ENCODE results near the gene INPP4A. TPM values are rescaled to one million over a fixed set of nuclear protein-coding genes. Genes with fewer than 3 reads are reported as not detected.

The INPP4A gene
- polyA plus RNA-seq, 1 of the 3 experiments (the other 2 are of a cell fraction) = 15.0 TPM

DNA sequence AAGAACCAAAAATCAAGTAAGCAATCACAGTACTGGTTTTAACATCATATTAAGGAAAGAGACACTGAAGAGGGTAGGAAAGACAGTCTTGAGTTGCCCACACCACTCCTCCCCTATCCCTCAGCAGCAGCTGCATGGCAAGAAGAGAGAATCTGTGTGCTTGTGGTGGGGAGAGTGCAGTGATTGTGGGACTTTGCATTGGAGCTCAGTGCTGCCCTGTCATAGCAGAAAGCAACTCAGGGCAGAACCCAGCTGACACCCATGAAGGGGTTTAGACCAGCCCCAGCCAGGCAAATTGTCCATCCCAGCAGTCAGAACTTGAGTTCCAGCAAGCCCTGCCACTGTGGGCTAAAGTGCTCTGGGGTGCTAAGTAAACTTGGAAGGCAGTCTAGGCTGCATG is 40.8 kb upstream of the INPP4A start:
- Histone ChIP-seq H3K4me2 (no peak overlapping the region), H3K9me2 (no peaks in the 10 kb centered on the region), H3K9ac (no peak overlapping the region), H2AFZ (ENCODE audit: low read depth) (no peak overlapping the region), H3K79me2 (ENCODE audit: insufficient read depth) (no peaks in the 10 kb centered on the region), H3K27me3 (ENCODE audit: insufficient read depth) (no peaks in the 10 kb centered on the region; the same call in 1 of the 2 replicates), H3K4me1 (ENCODE audit: control insufficient read depth in 1 of 2, insufficient read depth in 2 of 2, low read depth in 1 of 2, low read length in 1 of 2) (no peaks in the 10 kb centered on the region), H3F3A (replicated peaks; ENCODE audit: insufficient read depth) (no peaks in the 10 kb centered on the region), H4K20me1 (ENCODE audit: insufficient read depth) (no peaks in the 10 kb centered on the region), H3K36me3 (replicated peaks in 1 of 2; ENCODE audit: control insufficient read depth in 1 of 2, insufficient read depth in 2 of 2, low read length in 1 of 2) (no peaks in the 10 kb centered on the region), H3K9me3 (no peaks in the 10 kb centered on the region), H3K27ac (ENCODE audit: low read depth in 2 of 2, low read length in 1 of 2) (no peak overlapping the region), H3K4me3 (ENCODE audit: low read depth in 2 of 2, low read length in 1 of 2) (no peak overlapping the region)
- ChIA-PET CTCF (interaction anchor here (0.6 to 1.6 kb wide), 5 partner anchors 17 to 663 kb away, joined by 3 to 4 read pairs (median 3); no protein-coding TSS in a partner anchor), POLR2A (no interaction called here)
- TF ChIP-seq EP300 (IDR thresholded peaks at IDR 0.05; ENCODE audit: borderline replicate concordance in 1 of 2, low read depth in 1 of 2, low read length in 1 of 2) (no peak), TCF12 (IDR thresholded peaks at IDR 0.05) (no peak), RFX5 (IDR thresholded peaks at IDR 0.05; ENCODE audit: low read length) (no peak), PBX3 (IDR thresholded peaks at IDR 0.05) (no peak), POLR2AphosphoS5 (IDR thresholded peaks at IDR 0.05; ENCODE audit: low read depth, low read length) (no peak), FOXM1 (IDR thresholded peaks at IDR 0.05; ENCODE audit: low read depth) (no peak), USF2 (IDR thresholded peaks at IDR 0.05; ENCODE audit: borderline replicate concordance, low read depth, low read length) (no peak), NFIC (IDR thresholded peaks at IDR 0.05; ENCODE audit: borderline replicate concordance) (no peak), MEF2A (IDR thresholded peaks at IDR 0.05; ENCODE audit: borderline replicate concordance, low read depth) (no peak)
- TF ChIP-seq, protein P1, sequence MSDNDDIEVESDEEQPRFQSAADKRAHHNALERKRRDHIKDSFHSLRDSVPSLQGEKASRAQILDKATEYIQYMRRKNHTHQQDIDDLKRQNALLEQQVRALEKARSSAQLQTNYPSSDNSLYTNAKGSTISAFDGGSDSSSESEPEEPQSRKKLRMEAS (IDR thresholded peaks at IDR 0.05; ENCODE audit: low read depth) = no peak
- no peak for DNase-seq

DNA sequence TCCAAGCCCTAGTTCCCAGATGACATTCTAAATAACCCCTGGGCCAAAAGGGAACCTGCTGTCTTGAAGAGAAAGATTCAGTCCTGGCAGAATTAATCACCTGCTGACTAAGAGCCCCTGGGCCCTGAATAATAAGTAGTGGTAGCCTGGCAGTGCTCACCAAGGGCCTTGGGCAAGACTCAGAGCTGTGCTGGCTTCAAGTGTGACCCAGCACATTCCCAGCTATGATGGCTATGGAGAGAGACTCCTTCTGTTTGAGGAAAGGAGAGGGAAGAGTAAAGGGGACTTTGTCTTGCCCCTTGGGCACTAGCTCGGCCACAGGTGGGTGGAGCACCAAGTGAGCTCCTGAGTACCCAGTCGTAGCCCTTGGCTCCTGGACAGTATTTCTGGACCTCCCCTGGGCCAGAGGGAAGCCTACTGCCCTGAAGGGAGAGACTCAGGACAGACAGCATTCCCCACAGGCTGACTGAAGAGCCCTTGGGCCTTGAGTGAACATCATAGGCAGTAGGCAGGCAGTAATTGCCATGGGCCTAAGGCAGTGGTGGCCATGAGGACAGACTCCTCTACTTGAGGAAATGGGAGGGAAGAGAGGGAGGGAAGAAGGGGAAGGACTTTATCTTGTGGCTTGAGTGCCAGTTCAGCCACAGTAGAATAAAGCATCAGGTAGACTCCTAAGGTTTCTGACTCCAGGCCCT is 40.0 kb upstream of the INPP4A start:
- Histone ChIP-seq H3K4me3 (ENCODE audit: low read depth in 2 of 2, low read length in 1 of 2) (no peak overlapping the region), H3K4me2 (no peak overlapping the region), H3K9ac (no peak overlapping the region), H3K79me2 (ENCODE audit: insufficient read depth) (no peaks in the 10 kb centered on the region), H3K27me3 (ENCODE audit: insufficient read depth) (no peaks in the 10 kb centered on the region), H4K20me1 (ENCODE audit: insufficient read depth) (no peaks in the 10 kb centered on the region), H3K9me2 (no peaks in the 10 kb centered on the region), H3K9me3 (no peaks in the 10 kb centered on the region), H3K36me3 (replicated peaks in 1 of 2; ENCODE audit: control insufficient read depth in 1 of 2, insufficient read depth in 2 of 2, low read length in 1 of 2) (no peaks in the 10 kb centered on the region), H3F3A (replicated peaks; ENCODE audit: insufficient read depth) (no peaks in the 10 kb centered on the region), H2AFZ (ENCODE audit: low read depth) (no peak overlapping the region), H3K27ac (ENCODE audit: low read depth in 2 of 2, low read length in 1 of 2) (no peak overlapping the region), H3K4me1 (ENCODE audit: control insufficient read depth in 1 of 2, insufficient read depth in 2 of 2, low read depth in 1 of 2, low read length in 1 of 2) (no peaks in the 10 kb centered on the region)
- POLR2A ChIA-PET = no interaction called here
- no peak for TF ChIP-seq RAD21 (IDR thresholded peaks at IDR 0.05; ENCODE audit: low read length)
- no peak for TF ChIP-seq POLR2AphosphoS5 (IDR thresholded peaks at IDR 0.05; ENCODE audit: low read depth, low read length)
- TF ChIP-seq, protein P2, sequence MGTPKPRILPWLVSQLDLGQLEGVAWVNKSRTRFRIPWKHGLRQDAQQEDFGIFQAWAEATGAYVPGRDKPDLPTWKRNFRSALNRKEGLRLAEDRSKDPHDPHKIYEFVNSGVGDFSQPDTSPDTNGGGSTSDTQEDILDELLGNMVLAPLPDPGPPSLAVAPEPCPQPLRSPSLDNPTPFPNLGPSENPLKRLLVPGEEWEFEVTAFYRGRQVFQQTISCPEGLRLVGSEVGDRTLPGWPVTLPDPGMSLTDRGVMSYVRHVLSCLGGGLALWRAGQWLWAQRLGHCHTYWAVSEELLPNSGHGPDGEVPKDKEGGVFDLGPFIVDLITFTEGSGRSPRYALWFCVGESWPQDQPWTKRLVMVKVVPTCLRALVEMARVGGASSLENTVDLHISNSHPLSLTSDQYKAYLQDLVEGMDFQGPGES (IDR thresholded peaks at IDR 0.05; ENCODE audit: low read depth, low read length) = no peak
- TF ChIP-seq FOSL2 (IDR thresholded peaks at IDR 0.05; ENCODE audit: borderline replicate concordance, low read depth) = no peak
- no peak for TF ChIP-seq YY1 (IDR thresholded peaks at IDR 0.05; ENCODE audit: low read depth)
- no peak for TF ChIP-seq FOXJ3 (CRISPR knock-in tag; IDR thresholded peaks at IDR 0.05)
- no peak for TF ChIP-seq ZBTB33 (IDR thresholded peaks at IDR 0.05; ENCODE audit: borderline replicate concordance, low read depth)
- CTCF ChIA-PET = interaction anchor here (0.7 to 1.6 kb wide), 2 partner anchors 16 to 25 kb away, joined by 3 to 4 read pairs; no protein-coding TSS in a partner anchor
- WGBS (ENCODE audit: low lambda C conversion rate) = 25% methylated on average over 2 of the region's 2 CpGs
- DNase-seq = no peak

Measured in SK-N-SH (cell line).